Left ventricle myocardium inferior (tissue), 1 donor: ENCODE data around the gene FHAD1. TPM values are rescaled to one million over a fixed set of nuclear protein-coding genes. Genes with fewer than 3 reads are reported as not detected.

Experiments used
- DNase-seq: peaks from one replicate; pipeline ENCODE4 v3.0.0-alpha.2; 2020
- H3K27ac ChIP-seq: fragments of 200-600 bp; replicated peaks from 2 replicates; pipeline ENCODE4 v1.8.0; 2021
- H3K27me3 ChIP-seq: fragments of 200-600 bp; 2 replicates; pipeline ENCODE4 v1.8.0; 2021; ENCODE audit warnings: low read depth
- H3K36me3 ChIP-seq: fragments of 200-600 bp; 2 replicates; pipeline ENCODE4 v1.8.0; 2021
- H3K4me1 ChIP-seq: fragments of 200-600 bp; 2 replicates; pipeline ENCODE4 v1.8.0; 2021
- H3K4me3 ChIP-seq: fragments of 200-600 bp; 2 replicates; pipeline ENCODE4 v1.8.0; 2021; ENCODE audit warnings: mild to moderate bottlenecking, moderate library complexity
- H3K9me3 ChIP-seq: fragments of 200-600 bp; replicated peaks from 2 replicates; pipeline ENCODE4 v1.8.0; 2021
- intact Hi-C: fragments of 100-400 bp; cut with micrococcal nuclease; formaldehyde crosslinking; loops from one replicate; pipeline ENCODE4 v1.11.0; 2022
- total RNA-seq: library from RNA; stranded (reverse); fragmentation: NEBNext Ultra II Directional; extraction: Animal tissue kit (Norgen Biotek cat#: 25700); gene quantifications from one replicate; pipeline ENCODE4 v1.2.1, GENCODE V29; 2021
- TF ChIP-seq, protein P1 (sequence below): fragments of 200-600 bp; IDR thresholded peaks from 2 replicates; pipeline ENCODE4 v1.8.0; 2021; ENCODE audit warnings: antibody characterized with exemption, mild to moderate bottlenecking, borderline replicate concordance
- donor health status: DM: no; HTN: yes; CAD: no; lungs with severe emphysema.

Gene FHAD1
- total RNA-seq, 1 donor from 2014 or later: not detected

DNA sequence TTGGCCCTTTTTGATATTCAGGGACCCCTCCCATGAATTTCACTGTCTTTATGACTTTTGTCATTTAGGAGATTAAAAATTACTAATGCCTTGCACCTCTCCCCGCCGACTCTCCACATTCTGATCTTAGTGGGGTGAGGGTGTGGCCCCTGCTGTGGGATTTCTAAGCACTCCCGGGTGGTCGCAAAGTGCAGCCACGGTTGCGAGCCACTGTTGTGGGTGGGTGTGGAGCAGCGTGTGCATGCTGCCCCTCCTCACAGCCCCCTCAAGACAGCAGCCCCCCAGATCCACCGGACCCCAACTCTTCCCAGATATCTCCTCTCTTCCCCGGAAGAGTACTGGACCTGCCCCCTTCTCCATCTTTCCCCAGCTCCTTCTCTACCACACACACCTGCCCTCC, 96.1 kb downstream of the FHAD1 start:
- Histone ChIP-seq H3K4me3 (no peak overlapping the region), H3K27me3 (no peaks in the 10 kb centered on the region), H3K9me3 (no peaks in the 10 kb centered on the region), H3K4me1 (peaks cover 30% of the 10 kb centered on the region), H3K27ac (no peak overlapping the region), H3K36me3 (no peaks in the 10 kb centered on the region)
- DNase-seq: no peak
- TF ChIP-seq, protein P1, sequence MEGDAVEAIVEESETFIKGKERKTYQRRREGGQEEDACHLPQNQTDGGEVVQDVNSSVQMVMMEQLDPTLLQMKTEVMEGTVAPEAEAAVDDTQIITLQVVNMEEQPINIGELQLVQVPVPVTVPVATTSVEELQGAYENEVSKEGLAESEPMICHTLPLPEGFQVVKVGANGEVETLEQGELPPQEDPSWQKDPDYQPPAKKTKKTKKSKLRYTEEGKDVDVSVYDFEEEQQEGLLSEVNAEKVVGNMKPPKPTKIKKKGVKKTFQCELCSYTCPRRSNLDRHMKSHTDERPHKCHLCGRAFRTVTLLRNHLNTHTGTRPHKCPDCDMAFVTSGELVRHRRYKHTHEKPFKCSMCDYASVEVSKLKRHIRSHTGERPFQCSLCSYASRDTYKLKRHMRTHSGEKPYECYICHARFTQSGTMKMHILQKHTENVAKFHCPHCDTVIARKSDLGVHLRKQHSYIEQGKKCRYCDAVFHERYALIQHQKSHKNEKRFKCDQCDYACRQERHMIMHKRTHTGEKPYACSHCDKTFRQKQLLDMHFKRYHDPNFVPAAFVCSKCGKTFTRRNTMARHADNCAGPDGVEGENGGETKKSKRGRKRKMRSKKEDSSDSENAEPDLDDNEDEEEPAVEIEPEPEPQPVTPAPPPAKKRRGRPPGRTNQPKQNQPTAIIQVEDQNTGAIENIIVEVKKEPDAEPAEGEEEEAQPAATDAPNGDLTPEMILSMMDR: no peak
- intact Hi-C loops: no loop called here

DNA sequence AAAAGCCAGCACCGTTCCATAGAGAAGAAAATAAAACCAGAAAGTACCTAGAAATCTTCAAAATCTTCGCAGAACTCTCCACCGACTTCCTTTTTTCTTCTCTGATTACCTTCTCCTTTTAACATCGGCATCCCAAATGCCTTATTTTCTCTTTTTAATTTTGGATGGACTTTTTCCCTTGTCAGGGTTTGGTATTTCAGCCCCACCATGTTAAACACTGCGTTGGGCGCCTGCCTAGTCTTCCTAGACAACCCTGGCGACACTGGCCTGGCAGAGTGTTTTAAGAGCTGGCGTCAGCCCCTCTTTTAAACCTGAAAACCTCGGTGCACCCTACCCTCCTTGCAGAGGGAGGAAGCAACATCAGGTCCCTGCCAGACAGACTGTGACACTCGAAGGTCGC, 96.7 kb downstream of the FHAD1 start:
- no peaks in the 10 kb centered on the region for H3K36me3 ChIP-seq
- H3K9me3 ChIP-seq: no peaks in the 10 kb centered on the region
- H3K27me3 ChIP-seq: no peaks in the 10 kb centered on the region
- DNase-seq: peak; percentile 71
- peak overlapping the region; percentile 64 for H3K27ac ChIP-seq
- peaks cover 24% of the 10 kb centered on the region for H3K4me1 ChIP-seq
- intact Hi-C loops: no loop called here
- no peak overlapping the region for H3K4me3 ChIP-seq
- TF ChIP-seq, protein P1: no peak

DNA sequence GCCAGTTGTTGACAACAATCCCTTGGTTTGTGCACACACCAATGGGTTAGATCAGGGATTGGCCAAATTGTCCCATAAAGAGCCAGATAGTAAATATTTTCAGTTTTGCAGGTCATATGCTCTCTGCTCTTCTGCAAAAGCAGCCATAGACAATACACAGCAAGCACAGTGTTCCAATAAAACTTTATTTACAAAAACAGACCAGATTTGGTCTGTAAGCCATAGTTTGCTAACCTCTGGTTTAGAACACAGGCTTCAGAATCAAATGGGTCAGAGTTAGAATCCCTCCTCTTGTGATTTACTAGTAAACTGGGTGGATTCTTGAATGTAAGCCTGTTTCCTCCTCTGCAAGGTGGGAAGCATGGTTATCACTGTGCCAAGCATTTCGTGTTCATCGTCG, 97.4 kb downstream of the FHAD1 start:
- DNase-seq: no peak
- H3K27ac ChIP-seq: peak overlapping the region; percentile 64
- peaks cover 23% of the 10 kb centered on the region for H3K4me1 ChIP-seq
- no peaks in the 10 kb centered on the region for H3K27me3 ChIP-seq
- TF ChIP-seq, protein P1: no peak
- H3K36me3 ChIP-seq: no peaks in the 10 kb centered on the region
- intact Hi-C loops: no loop called here
- no peak overlapping the region for H3K4me3 ChIP-seq
- no peaks in the 10 kb centered on the region for H3K9me3 ChIP-seq

DNA sequence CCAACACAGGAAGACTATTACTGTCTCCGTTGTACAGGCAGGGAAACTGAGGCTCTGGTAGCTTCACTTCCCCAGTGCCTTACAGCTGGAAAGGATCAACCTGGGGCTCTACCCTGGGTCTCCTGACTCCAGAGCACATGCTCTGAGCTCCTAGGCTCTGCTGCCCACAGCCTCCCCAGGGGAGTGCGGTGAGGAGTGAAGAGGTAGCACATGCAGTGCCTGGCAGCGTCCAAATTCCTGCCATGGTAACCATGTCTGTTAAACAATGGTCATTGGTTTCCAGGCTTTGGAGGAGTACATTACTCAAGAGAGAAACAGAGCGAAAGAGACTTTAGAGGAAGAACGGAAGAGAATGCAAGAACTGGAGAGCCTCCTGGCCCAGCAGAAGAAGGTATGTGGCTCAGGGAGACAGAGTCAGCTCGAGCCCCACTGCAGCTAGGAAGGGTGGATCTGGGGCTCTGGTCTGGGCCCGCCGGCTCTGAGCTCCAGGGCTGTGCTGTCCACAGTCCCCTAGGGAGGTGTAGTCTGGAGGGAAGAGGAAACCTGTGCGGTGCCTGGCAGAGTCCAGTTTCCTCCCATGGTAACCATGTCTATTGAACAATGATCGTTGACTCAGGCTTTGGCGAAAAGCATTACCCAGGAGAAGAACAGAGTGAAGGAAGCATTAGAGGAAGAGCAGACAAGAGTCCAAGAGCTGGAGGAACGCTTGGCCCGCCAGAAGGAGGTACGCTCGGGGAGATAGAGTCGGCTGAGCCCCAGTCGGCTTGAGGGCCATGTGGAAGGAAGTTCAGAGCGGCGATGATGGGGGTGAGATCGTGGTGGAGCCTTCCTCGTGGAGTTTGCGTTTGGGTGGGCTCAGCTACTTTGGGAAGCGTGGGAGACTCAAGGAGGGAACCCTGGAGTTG, 98.0 kb downstream of the FHAD1 start:
- H3K27me3 ChIP-seq: no peaks in the 10 kb centered on the region
- H3K4me3 ChIP-seq: no peak overlapping the region
- intact Hi-C loops: no loop called here
- peak overlapping the region; percentile 64 for H3K27ac ChIP-seq
- no peaks in the 10 kb centered on the region for H3K36me3 ChIP-seq
- TF ChIP-seq, protein P1: no peak
- no peaks in the 10 kb centered on the region for H3K9me3 ChIP-seq
- peaks cover 23% of the 10 kb centered on the region for H3K4me1 ChIP-seq
- peak; percentile 40 for DNase-seq

DNA sequence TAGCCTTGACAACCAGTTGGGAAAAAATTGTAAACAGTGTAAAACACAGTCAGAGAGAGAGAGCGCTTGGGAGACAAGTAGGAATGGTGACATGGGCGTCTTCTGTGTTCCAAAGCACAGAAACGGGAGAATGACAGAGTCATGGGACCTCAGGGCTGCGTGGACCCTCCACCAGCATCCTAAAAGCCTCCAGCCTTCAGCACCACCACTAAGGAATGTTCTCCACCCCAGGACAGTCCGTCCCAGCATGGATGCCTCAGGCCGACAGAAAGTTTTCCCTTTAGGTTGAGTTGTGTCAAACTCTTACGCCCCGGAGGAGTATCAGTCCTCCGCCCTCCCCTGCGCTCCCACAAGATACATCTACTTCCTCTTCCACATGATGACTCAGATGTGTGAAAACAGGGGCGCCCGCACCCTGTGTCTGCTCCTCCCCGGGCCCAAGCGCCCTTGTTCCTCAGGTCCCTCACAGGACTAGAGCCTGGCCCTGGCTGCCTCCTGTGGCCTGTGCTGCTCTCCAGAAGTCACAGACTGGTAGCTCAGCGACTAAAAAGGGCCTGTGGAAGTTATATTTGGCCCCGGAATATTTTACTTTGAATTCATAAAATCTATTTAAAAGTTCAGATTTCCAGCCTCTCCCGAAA, 98.8 kb downstream of the FHAD1 start:
- H3K36me3 ChIP-seq: no peaks in the 10 kb centered on the region
- H3K4me1 ChIP-seq: peaks cover 23% of the 10 kb centered on the region
- no peak overlapping the region for H3K4me3 ChIP-seq
- H3K27me3 ChIP-seq: no peaks in the 10 kb centered on the region
- H3K27ac ChIP-seq: no peak overlapping the region
- intact Hi-C loops: no loop called here
- TF ChIP-seq, protein P1: no peak
- peak; percentile 50 for DNase-seq
- H3K9me3 ChIP-seq: no peaks in the 10 kb centered on the region
